ENCODE results near the gene PTCD2. TPM values are rescaled to one million over a fixed set of nuclear protein-coding genes. Genes with fewer than 3 reads are reported as not detected.

Gene PTCD2
- total and polyA plus RNA-seq, 9 of the 15 experiments (the other 6 are each of a cell fraction or from before 2014, with no cell fraction given): 11.9 to 28.5 (median 18.6) TPM

- H3K36me3 ChIP-seq (ENCODE audit: control insufficient read depth, insufficient read depth, low read length): peaks cover 58% of the 10 kb centered on the region
- H3K9ac ChIP-seq (ENCODE audit: insufficient read depth in 1 of 2, low read depth in 2 of 2, low read length in 2 of 2): no peak overlapping the region; a peak in 1 of 4 replicates
- BruUV-seq (replicated peaks): no TSS peak
- H3K79me2 ChIP-seq (ENCODE audit: control insufficient read depth, insufficient read depth, low read length): peaks cover 25% of the 10 kb centered on the region; the same call in 2 of the 3 replicates
- no peaks in the 10 kb centered on the region for H4K20me1 ChIP-seq (replicated peaks; ENCODE audit: control insufficient read depth, insufficient read depth, low read length)
- peak overlapping the region; percentile 73; the same call in 2 of the 3 replicates for H3K27ac ChIP-seq (ENCODE audit: extremely low read depth, low read depth, low read length)
- no peaks in the 10 kb centered on the region for H3K9me1 ChIP-seq (ENCODE audit: control insufficient read depth, insufficient read depth, low read length)
- ChIA-PET CTCF (ENCODE audit: low intra/inter-chr PET ratio) (no interaction called here), POLR2A (interaction anchor here (0.5 to 3.1 kb wide), 4 partner anchors 9 to 175 kb away, joined by 3 to 17 read pairs (median 8); no protein-coding TSS in a partner anchor)
- ATAC-seq (peak; percentile 25; the same call in 2 of the 3 replicates), FAIRE-seq (peak; percentile 56), DNase-seq (ENCODE audit: extremely low read depth in 1 of 4, low spot score in 3 of 4) (peak in 1 of 4 experiments; percentile 23)
- intact Hi-C loops (cut with micrococcal nuclease): loop anchor here (5.0 kb wide), 1 partner anchor 51 kb away; no protein-coding TSS in a partner anchor
- WGBS (ENCODE audit: insufficient coverage, low coverage, missing lambda C conversion rate): 50% methylated on average over 1 of the region's 2 CpGs
- H3K9me3 ChIP-seq (replicated peaks; ENCODE audit: control insufficient read depth, insufficient read depth, low read depth, low read length): no peaks in the 10 kb centered on the region
- no peak overlapping the region for H3K4me3 ChIP-seq
- in situ Hi-C loops (cut with MboI): no loop called here
- peak overlapping the region; percentile 0; the same call in 1 of the 2 replicates for H2AFZ ChIP-seq (ENCODE audit: low read depth, low read length)
- peaks cover 7 to 33% of the 10 kb centered on the region in 2 experiments; a peak in 3 of 5 replicates for H3K4me1 ChIP-seq (replicated peaks in 1 of 2; ENCODE audit: control insufficient read depth in 2 of 2, insufficient read depth in 2 of 2, low read length in 2 of 2)
- H3K27me3 ChIP-seq (ENCODE audit: control insufficient read depth in 2 of 2, insufficient read depth in 2 of 2, low read length in 2 of 2): no peaks in the 10 kb centered on the region
- H3K4me2 ChIP-seq (ENCODE audit: insufficient read depth, low read length): no peak overlapping the region
- TF ChIP-seq SNRNP70 (optimal IDR thresholded peaks at IDR 0.05; ENCODE audit: low read depth, low read length) (no peak), CREB1 (IDR thresholded peaks at IDR 0.05) (no peak), CREB1 (CRISPR knock-in tag; IDR thresholded peaks at IDR 0.05) (no peak), ELK3 (CRISPR knock-in tag; IDR thresholded peaks at IDR 0.05) (no peak), ARHGAP35 (IDR thresholded peaks at IDR 0.05; ENCODE audit: partially characterized antibody) (no peak), USF2 (CRISPR knock-in tag; IDR thresholded peaks at IDR 0.05) (no peak), BRCA1 (IDR thresholded peaks at IDR 0.05) (no peak), BRCA1 (CRISPR knock-in tag; IDR thresholded peaks at IDR 0.05) (no peak), BCL6 (CRISPR knock-in tag; IDR thresholded peaks at IDR 0.05) (no peak), PHF21A (IDR thresholded peaks at IDR 0.05; ENCODE audit: borderline replicate concordance, low read depth) (no peak), SIRT6 (IDR thresholded peaks at IDR 0.05; ENCODE audit: low read depth, low read length) (no peak), ETV5 (CRISPR knock-in tag; IDR thresholded peaks at IDR 0.05; ENCODE audit: low read depth) (no peak), U2AF2 (optimal IDR thresholded peaks at IDR 0.05; ENCODE audit: low read depth, low read length) (no peak), TBL1XR1 (IDR thresholded peaks at IDR 0.05; ENCODE audit: low read length in 2 of 2) (no peak), ZNF445 (CRISPR knock-in tag; IDR thresholded peaks at IDR 0.05; ENCODE audit: low read depth) (no peak), HNRNPK (IDR thresholded peaks at IDR 0.05; ENCODE audit: low read depth, low read length, poor library complexity, severe bottlenecking) (no peak), RBM39 (optimal IDR thresholded peaks at IDR 0.05; ENCODE audit: low read depth, low read length) (no peak), GTF2A2 (tag; IDR thresholded peaks at IDR 0.05) (no peak), PCBP2 (IDR thresholded peaks at IDR 0.05; ENCODE audit: low read depth, low read length, poor library complexity, severe bottlenecking) (no peak), RCOR1 (IDR thresholded peaks at IDR 0.05; ENCODE audit: borderline replicate concordance in 1 of 2, low read depth in 2 of 2, low read length in 2 of 2) (no peak), CLOCK (CRISPR knock-in tag; IDR thresholded peaks at IDR 0.05; ENCODE audit: borderline replicate concordance) (no peak)
These were observed 36.8 kb upstream of the PTCD2 start for GRCh38 chr5:72283358-72283757.
